Kidney (tissue), 14 donors: Measurements from ENCODE around the gene OLFML3. TPM values are rescaled to one million over a fixed set of nuclear protein-coding genes. Genes with fewer than 3 reads are reported as not detected.

Experiments
- DNase-seq, 5 donors: peaks; one replicate each; pipeline ENCODE4 v3.0.0-alpha.2; 2013 to 2020
- FAIRE-seq: peaks from 2 replicates; lab custom pipeline; 2012; peaks lifted over from hg19 to GRCh38; lab: Jason Lieb, UNC
- H3K27ac ChIP-seq, 2 donors: one replicate each; pipeline ENCODE4 v1.7.0; 2013; ENCODE audit warnings: low read depth in 2 of 2, low read length in 2 of 2, inconsistent platforms in 1 of 2
- H3K27me3 ChIP-seq: one replicate; pipeline ENCODE4 v1.7.1; 2013; ENCODE audit warnings: low read length, inconsistent platforms; ENCODE audit not compliant: control insufficient read depth, insufficient read depth
- H3K36me3 ChIP-seq, 3 donors: one replicate each; pipeline versions ENCODE4 v1.7.0 to v1.7.1; 2013; ENCODE audit warnings: low read length in 3 of 3, control low read depth in 1 of 3, inconsistent platforms in 1 of 3; ENCODE audit not compliant: insufficient read depth in 3 of 3, control insufficient read depth in 2 of 3
- H3K4me1 ChIP-seq, 3 donors: one replicate each; pipeline versions ENCODE4 v1.7.0 to v1.7.1; 2013; ENCODE audit warnings: low read length in 3 of 3, inconsistent platforms in 1 of 3, low read depth in 1 of 3; ENCODE audit not compliant: control insufficient read depth in 2 of 3, insufficient read depth in 2 of 3
- H3K4me3 ChIP-seq, 3 donors: one replicate each; pipeline versions ENCODE4 v1.7.0 to v1.8.1; 2013; ENCODE audit warnings: low read length in 3 of 3, control low read depth in 1 of 3, inconsistent platforms in 1 of 3
- H3K9ac ChIP-seq, 3 donors: one replicate each; pipeline versions ENCODE4 v1.7.0 to v1.7.1; 2013; ENCODE audit warnings: low read length in 3 of 3, control low read depth in 1 of 3, inconsistent platforms in 1 of 3
- H3K9me3 ChIP-seq, 3 donors: one replicate each; pipeline versions ENCODE4 v1.7.0 to v1.7.1; 2013; ENCODE audit warnings: low read length in 3 of 3, control low read depth in 1 of 3, inconsistent platforms in 1 of 3; ENCODE audit not compliant: control insufficient read depth in 2 of 3, insufficient read depth in 1 of 3
- CTCF ChIP-seq: IDR thresholded peaks from 3 replicates; pipeline ENCODE4 v1.5.1; 2012; ENCODE audit warnings: mild to moderate bottlenecking, moderate library complexity, borderline replicate concordance; ENCODE audit not compliant: insufficient read depth; ENCODE audit errors: extremely low read depth
- intact Hi-C: fragments of 100-400 bp; cut with DNase I; formaldehyde crosslinking; loops from one replicate; pipeline ENCODE4 v1.11.1; 2022
- polyA plus RNA-seq: library from polyadenylated mRNA; stranded (reverse); fragments of 350-450 nt; fragmentation: Illumina TruSeq; extraction: RNeasy Lipid Tissue Mini Kit (QIAGEN cat#74804); gene quantifications from one replicate; pipeline ENCODE4 v1.2.3, GENCODE V29; 2014; ENCODE audit warnings: low read depth, low replicate concordance; ENCODE audit not compliant: insufficient read depth
- total RNA-seq: library from RNA; stranded (reverse); fragmentation: NEBNext Ultra II Directional; extraction: Animal tissue kit (Norgen Biotek cat#: 25700); gene quantifications from one replicate; pipeline ENCODE4 v1.2.1, GENCODE V29; 2021
- donor health status: control.
- donor health status: control.
- donor health status: control.
- donor health status: control.
- donor health status: control.
- donor health status: DM: yes; HTN: yes; CAD: no.
- donor health status: Normal renal cell carcinoma (clear cell type).

Gene OLFML3
- total and polyA plus RNA-seq, 2 donors from 2014 or later = 13.5 to 22.9 TPM

DNA sequence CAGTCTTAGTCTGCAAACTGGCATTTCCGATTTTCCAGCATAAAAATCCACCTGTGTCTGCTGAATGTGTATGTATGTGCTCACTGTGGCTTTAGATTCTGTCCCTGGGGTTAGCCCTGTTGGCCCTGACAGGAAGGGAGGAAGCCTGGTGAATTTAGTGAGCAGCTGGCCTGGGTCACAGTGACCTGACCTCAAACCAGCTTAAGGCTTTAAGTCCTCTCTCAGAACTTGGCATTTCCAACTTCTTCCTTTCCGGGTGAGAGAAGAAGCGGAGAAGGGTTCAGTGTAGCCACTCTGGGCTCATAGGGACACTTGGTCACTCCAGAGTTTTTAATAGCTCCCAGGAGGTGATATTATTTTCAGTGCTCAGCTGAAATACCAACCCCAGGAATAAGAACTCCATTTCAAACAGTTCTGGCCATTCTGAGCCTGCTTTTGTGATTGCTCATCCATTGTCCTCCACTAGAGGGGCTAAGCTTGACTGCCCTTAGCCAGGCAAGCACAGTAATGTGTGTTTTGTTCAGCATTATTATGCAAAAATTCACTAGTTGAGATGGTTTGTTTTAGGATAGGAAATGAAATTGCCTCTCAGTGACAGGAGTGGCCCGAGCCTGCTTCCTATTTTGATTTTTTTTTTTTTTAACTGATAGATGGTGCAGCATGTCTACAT, 2.5 kb upstream of the OLFML3 start:
- Histone ChIP-seq H3K9me3 (no peaks in the 10 kb centered on the region), H3K27ac (no peak overlapping the region)

DNA sequence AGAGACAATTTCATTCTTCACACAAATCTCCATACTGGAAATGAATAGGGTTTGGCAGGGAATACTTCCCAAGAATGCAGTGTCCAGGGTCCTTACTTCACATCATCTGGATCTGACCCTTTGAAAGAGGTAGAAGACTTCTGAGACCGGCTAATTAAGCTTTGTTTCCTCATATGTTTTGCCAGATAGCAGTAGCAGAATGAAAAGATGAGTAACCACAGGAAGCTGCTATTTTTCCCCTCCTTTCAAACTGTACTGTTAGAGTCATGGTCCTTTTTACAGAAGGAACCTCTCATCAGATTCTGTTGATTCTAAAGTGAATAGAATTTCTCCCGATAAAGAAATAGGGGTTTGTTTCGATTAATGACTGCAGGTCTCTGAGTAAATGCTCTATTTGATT, 1.4 kb upstream of the OLFML3 start:
- intact Hi-C loops = loop anchor here (5.0 kb wide), 1 partner anchor 304 kb away; no protein-coding TSS in a partner anchor
- peaks cover 0 to 15% (median 7%) of the 10 kb centered on the region in 3 donors for H3K4me1 ChIP-seq
- no peak for TF ChIP-seq CTCF
- DNase-seq = no peak
- H3K4me3 ChIP-seq = no peak overlapping the region
- H3K27me3 ChIP-seq = no peaks in the 10 kb centered on the region
- no peak overlapping the region for H3K27ac ChIP-seq
- H3K9me3 ChIP-seq = no peaks in the 10 kb centered on the region
- H3K9ac ChIP-seq = no peak overlapping the region
- FAIRE-seq = no peak
- H3K36me3 ChIP-seq = peaks cover 4 to 7% (median 5%) of the 10 kb centered on the region in 3 donors

More for the DNA sequence above, 2.5 kb upstream of the OLFML3 start:
- peaks cover 0 to 15% (median 7%) of the 10 kb centered on the region in 3 donors for H3K4me1 ChIP-seq
- no peaks in the 10 kb centered on the region for H3K27me3 ChIP-seq
- no peak for FAIRE-seq
- H3K36me3 ChIP-seq = peaks cover 4 to 19% (median 16%) of the 10 kb centered on the region in 3 donors
- peak in 3 of 5 donors; percentile 26 to 63 (median 43) for DNase-seq
- H3K9ac ChIP-seq = no peak overlapping the region
- peak; percentile 20 for TF ChIP-seq CTCF
- no peak overlapping the region for H3K4me3 ChIP-seq
- intact Hi-C loops = loop anchor here (5.0 kb wide), 1 partner anchor 306 kb away; no protein-coding TSS in a partner anchor

DNA sequence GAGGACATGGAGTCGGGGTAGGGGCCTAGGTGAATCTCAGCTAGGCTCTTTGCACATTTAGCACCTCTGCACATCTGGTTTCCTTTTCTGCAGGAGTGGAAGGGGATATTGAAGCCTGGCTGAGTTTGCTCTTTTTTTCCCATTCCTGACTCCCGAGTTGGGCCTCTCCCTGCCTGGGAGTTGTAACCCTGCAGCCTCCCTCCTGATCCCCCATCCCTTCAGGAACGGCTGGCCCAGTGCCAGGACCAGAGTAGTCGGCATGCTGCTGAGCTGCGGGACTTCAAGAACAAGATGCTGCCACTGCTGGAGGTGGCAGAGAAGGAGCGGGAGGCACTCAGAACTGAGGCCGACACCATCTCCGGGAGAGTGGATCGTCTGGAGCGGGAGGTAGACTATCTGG, 836 bp downstream of the OLFML3 start:
- H3K9me3 ChIP-seq = no peaks in the 10 kb centered on the region
- H3K27me3 ChIP-seq = no peaks in the 10 kb centered on the region
- peak overlapping the region in 1 of 3 donors; percentile 58 for H3K9ac ChIP-seq
- H3K4me1 ChIP-seq = peaks cover 4 to 32% (median 7%) of the 10 kb centered on the region in 3 donors
- FAIRE-seq = no peak
- peak; percentile 70 to 88 (median 81) for DNase-seq
- TF ChIP-seq CTCF = no peak
- peak overlapping the region; percentile 35 to 74 (median 52) for H3K4me3 ChIP-seq
- intact Hi-C loops = no loop called here
- no peaks in the 10 kb centered on the region for H3K36me3 ChIP-seq
- H3K27ac ChIP-seq = peak overlapping the region in 1 of 2 donors; percentile 25
